HG02970 (cell line): ENCODE results near the gene PRKCZ.

Experiments used
- ATAC-seq: cut with Tn5 transposase; IDR thresholded peaks from one replicate; pipeline ENCODE4 v1.9.1; 2021; ENCODE audit warnings: mild to moderate bottlenecking, moderate library complexity, moderate number of reproducible peaks; ENCODE audit not compliant: unreplicated experiment, low FRiP score

Gene PRKCZ

GRCh38 chr1:2172012-2172411, 121.8 kb downstream of the PRKCZ start:
- no peak for ATAC-seq

GRCh38 chr1:2172551-2173146, 122.4 kb downstream of the PRKCZ start:
- ATAC-seq: no peak

- no peak for ATAC-seq
These were observed 123.5 kb downstream of the PRKCZ start for GRCh38 chr1:2173546-2174347.

GRCh38 chr1:2174348-2175054, 124.3 kb downstream of the PRKCZ start:
- no peak for ATAC-seq

GRCh38 chr1:2175055-2175414, 124.8 kb downstream of the PRKCZ start:
- ATAC-seq: no peak

GRCh38 chr1:2175681-2176454, 125.7 kb downstream of the PRKCZ start:
- no peak for ATAC-seq

GRCh38 chr1:2176615-2177014, 126.4 kb downstream of the PRKCZ start:
- no peak for ATAC-seq

GRCh38 chr1:2177541-2177940, 127.3 kb downstream of the PRKCZ start:
- no peak for ATAC-seq

GRCh38 chr1:2177946-2178538, 127.8 kb downstream of the PRKCZ start:
- ATAC-seq: no peak

- no peak for ATAC-seq
These were observed 128.7 kb downstream of the PRKCZ start for GRCh38 chr1:2178875-2179274.

- no peak for ATAC-seq
These were observed 129.2 kb downstream of the PRKCZ start for GRCh38 chr1:2179283-2180013.

GRCh38 chr1:2180297-2181245, 130.4 kb downstream of the PRKCZ start:
- ATAC-seq: no peak

- no peak for ATAC-seq
These were observed 131.1 kb downstream of the PRKCZ start for GRCh38 chr1:2181271-2181670.

- no peak for ATAC-seq
These were observed 131.5 kb downstream of the PRKCZ start for GRCh38 chr1:2181752-2182151.

GRCh38 chr1:2182376-2182775, 132.2 kb downstream of the PRKCZ start:
- ATAC-seq: no peak

GRCh38 chr1:2183937-2184334, 133.7 kb downstream of the PRKCZ start:
- no peak for ATAC-seq

- ATAC-seq: no peak
These were observed 134.3 kb downstream of the PRKCZ start for GRCh38 chr1:2184531-2184930.

GRCh38 chr1:2184934-2185333, 134.7 kb downstream of the PRKCZ start:
- no peak for ATAC-seq
